ENCODE data around the gene GOLPH3L. TPM values are rescaled to one million over a fixed set of nuclear protein-coding genes. Genes with fewer than 3 reads are reported as not detected.

Gene GOLPH3L
- total and polyA plus RNA-seq, 2 of the 13 experiments (the other 11 are each of a cell fraction or from before 2014, with no cell fraction given), result 8.2 to 12.8 TPM

- TF ChIP-seq SOX5 (CRISPR knock-in tag; IDR thresholded peaks at IDR 0.05; ENCODE audit: borderline replicate concordance) (peak; percentile 10; the same call in 1 of the 2 replicates), STAT6 (CRISPR knock-in tag; IDR thresholded peaks at IDR 0.05; ENCODE audit: borderline replicate concordance) (no peak), SMAD1 (CRISPR knock-in tag; IDR thresholded peaks at IDR 0.05; ENCODE audit: borderline replicate concordance, low read depth) (no peak), ZNF652 (CRISPR knock-in tag; IDR thresholded peaks at IDR 0.05; ENCODE audit: borderline replicate concordance, low read depth) (peak; percentile 80), ZNF256 (CRISPR knock-in tag; conservative IDR thresholded peaks at IDR 0.05) (no peak), PHF8 (CRISPR knock-in tag; IDR thresholded peaks at IDR 0.05) (peak; percentile 35), SIN3A (IDR thresholded peaks at IDR 0.05; ENCODE audit: borderline replicate concordance, low read depth, low read length) (peak; percentile 86; the same call in 1 of the 2 replicates), ZNF136 (CRISPR knock-in tag; IDR thresholded peaks at IDR 0.05; ENCODE audit: low read depth) (no peak), YEATS4 (CRISPR knock-in tag; IDR thresholded peaks at IDR 0.05; ENCODE audit: borderline replicate concordance) (peak; percentile 31; the same call in 1 of the 2 replicates), FOSL2 (CRISPR knock-in tag; IDR thresholded peaks at IDR 0.05) (0 out of 2 replicates have a peak, but pooled peaks have one; percentile 13), FOXJ3 (CRISPR knock-in tag; IDR thresholded peaks at IDR 0.05; ENCODE audit: borderline replicate concordance) (0 out of 2 replicates have a peak, but pooled peaks have one; percentile 37), RFX1 (IDR thresholded peaks at IDR 0.05) (peak; percentile 68; the same call in 1 of the 2 replicates), SALL1 (CRISPR knock-in tag; IDR thresholded peaks at IDR 0.05) (no peak; the same call in 1 of the 2 replicates), ZNF75D (CRISPR knock-in tag; IDR thresholded peaks at IDR 0.05; ENCODE audit: borderline replicate concordance) (no peak), CREB1 (IDR thresholded peaks at IDR 0.05) (peak; percentile 47; the same call in 1 of the 2 replicates), CREB1 (CRISPR knock-in tag; IDR thresholded peaks at IDR 0.05) (peak; percentile 91), ZNF670 (CRISPR knock-in tag; IDR thresholded peaks at IDR 0.05; ENCODE audit: borderline replicate concordance) (no peak), ASH2L (IDR thresholded peaks at IDR 0.05; ENCODE audit: insufficient read length, low read depth, low read length) (peak; percentile 62), ONECUT2 (CRISPR knock-in tag; IDR thresholded peaks at IDR 0.05) (no peak), PITX1 (CRISPR knock-in tag; IDR thresholded peaks at IDR 0.05) (peak; percentile 18; the same call in 1 of the 2 replicates), RFXANK (CRISPR knock-in tag; IDR thresholded peaks at IDR 0.05) (0 out of 2 replicates have a peak, but pooled peaks have one; percentile 54), ZIK1 (CRISPR knock-in tag; IDR thresholded peaks at IDR 0.05; ENCODE audit: borderline replicate concordance, low read depth) (no peak)
- TF ChIP-seq, protein P1, sequence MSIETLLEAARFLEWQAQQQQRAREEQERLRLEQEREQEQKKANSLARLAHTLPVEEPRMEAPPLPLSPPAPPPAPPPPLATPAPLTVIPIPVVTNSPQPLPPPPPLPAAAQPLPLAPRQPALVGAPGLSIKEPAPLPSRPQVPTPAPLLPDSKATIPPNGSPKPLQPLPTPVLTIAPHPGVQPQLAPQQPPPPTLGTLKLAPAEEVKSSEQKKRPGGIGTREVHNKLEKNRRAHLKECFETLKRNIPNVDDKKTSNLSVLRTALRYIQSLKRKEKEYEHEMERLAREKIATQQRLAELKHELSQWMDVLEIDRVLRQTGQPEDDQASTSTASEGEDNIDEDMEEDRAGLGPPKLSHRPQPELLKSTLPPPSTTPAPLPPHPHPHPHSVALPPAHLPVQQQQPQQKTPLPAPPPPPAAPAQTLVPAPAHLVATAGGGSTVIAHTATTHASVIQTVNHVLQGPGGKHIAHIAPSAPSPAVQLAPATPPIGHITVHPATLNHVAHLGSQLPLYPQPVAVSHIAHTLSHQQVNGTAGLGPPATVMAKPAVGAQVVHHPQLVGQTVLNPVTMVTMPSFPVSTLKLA (IDR thresholded peaks at IDR 0.05), result peak; percentile 26; the same call in 1 of the 2 replicates
- TF ChIP-seq, protein P2, sequence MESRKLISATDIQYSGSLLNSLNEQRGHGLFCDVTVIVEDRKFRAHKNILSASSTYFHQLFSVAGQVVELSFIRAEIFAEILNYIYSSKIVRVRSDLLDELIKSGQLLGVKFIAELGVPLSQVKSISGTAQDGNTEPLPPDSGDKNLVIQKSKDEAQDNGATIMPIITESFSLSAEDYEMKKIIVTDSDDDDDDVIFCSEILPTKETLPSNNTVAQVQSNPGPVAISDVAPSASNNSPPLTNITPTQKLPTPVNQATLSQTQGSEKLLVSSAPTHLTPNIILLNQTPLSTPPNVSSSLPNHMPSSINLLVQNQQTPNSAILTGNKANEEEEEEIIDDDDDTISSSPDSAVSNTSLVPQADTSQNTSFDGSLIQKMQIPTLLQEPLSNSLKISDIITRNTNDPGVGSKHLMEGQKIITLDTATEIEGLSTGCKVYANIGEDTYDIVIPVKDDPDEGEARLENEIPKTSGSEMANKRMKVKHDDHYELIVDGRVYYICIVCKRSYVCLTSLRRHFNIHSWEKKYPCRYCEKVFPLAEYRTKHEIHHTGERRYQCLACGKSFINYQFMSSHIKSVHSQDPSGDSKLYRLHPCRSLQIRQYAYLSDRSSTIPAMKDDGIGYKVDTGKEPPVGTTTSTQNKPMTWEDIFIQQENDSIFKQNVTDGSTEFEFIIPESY (CRISPR knock-in tag; IDR thresholded peaks at IDR 0.05), result no peak
These were observed at the start of gene GOLPH3L (continued) for GRCh38 chr1:150696995-150697927.
